Pancreas (tissue), 10 donors: Measurements from ENCODE around the gene ANKRD50. TPM values are rescaled to one million over a fixed set of nuclear protein-coding genes. Genes with fewer than 3 reads are reported as not detected.

Experiments
- ATAC-seq, 4 donors: fragments of 200-7000 bp; cut with Tn5 transposase; one replicate each; pipeline versions ENCODE4 v1.8.0 to v1.9.1; 2020; ENCODE audit warnings: mild to moderate bottlenecking in 4 of 4, moderate library complexity in 4 of 4
- DNase-seq, 6 donors: peaks; one replicate each; pipeline ENCODE4 v3.0.0-alpha.2; 2020
- FAIRE-seq: peaks from 2 replicates; lab custom pipeline; 2012; peaks lifted over from hg19 to GRCh38; lab: Jason Lieb, UNC
- H3K27ac ChIP-seq, 4 donors: fragments of 200-600 bp; sonication (generic); 1 replicate in 3 of 4; 2 replicates in 1 of 4; pipeline versions ENCODE4 v1.5.0 to v1.8.0; 2020
- H3K27me3 ChIP-seq, 4 donors: fragments of 200-600 bp; one replicate each; pipeline ENCODE4 v1.8.0; 2021
- H3K36me3 ChIP-seq, 3 donors: fragments of 200-600 bp; sonication (generic) in 1 of 3; one replicate each; pipeline versions ENCODE4 v1.5.0 to v1.8.0; 2020 to 2021
- H3K4me1 ChIP-seq, 3 donors: fragments of 200-600 bp; one replicate each; pipeline ENCODE4 v1.8.0; 2021
- H3K4me3 ChIP-seq, 4 donors: fragments of 200-600 bp; sonication (generic) in 2 of 4; one replicate each; pipeline versions ENCODE4 v1.5.0 to v1.8.0; 2020 to 2021
- H3K9me3 ChIP-seq, 4 donors: fragments of 200-600 bp; one replicate each; pipeline ENCODE4 v1.8.0; 2021
- CTCF ChIP-seq, 4 donors: fragments of 200-600 bp; sonication (generic) in 3 of 4; IDR thresholded peaks; one replicate each; pipeline versions ENCODE4 v1.5.0 to v1.8.0; 2021; ENCODE audit warnings: antibody characterized with exemption in 4 of 4
- WGBS, 2 donors: extraction: QIAGEN DNeasy Blood & Tissue Kit; methylation state at CpG; one replicate each; pipeline ENCODE4 v1.1.7; 2013; 5-methylcytosine and 5-hydroxymethylcytosine counted together
- intact Hi-C, 3 donors: fragments of 100-400 bp; cut with DNase I; formaldehyde crosslinking; loops; one replicate each; pipeline versions ENCODE4 v1.11.1 to v1.14.2; 2022
- polyA plus RNA-seq, 2 donors: library from polyadenylated mRNA; stranded (reverse); fragments of 200-250 nt; gene quantifications; one replicate each; pipeline ENCODE4 v1.2.3, GENCODE V29; 2013
- total RNA-seq, 6 donors: library from RNA; stranded (reverse); fragmentation: NEBNext Ultra II Directional in 4 of 6; extraction: Animal tissue kit (Norgen Biotek cat#: 25700) in 4 of 6; gene quantifications; one replicate each; pipeline versions ENCODE4 v1.2.1 to v1.2.4, GENCODE V29; 2021 to 2023
- donor health status: healthy with polysubstance abuse.
- donor health status: DM: no; HTN: no; CAD: no; lungs with moderate emphysema.
- donor health status: DM: no; HTN: no; CAD: no.
- donor health status: control.
- donor health status: control.
- donor health status: Bipolar disorder and iron deficiency.
- donor health status: DM: yes; HTN: yes; CAD: no.
- donor health status: DM: no; HTN: no; CAD: no.
- donor health status: DM: no; HTN: no; CAD: no.
- donor health status: DM: yes; HTN: yes; CAD: no.

ANKRD50 gene
- total and polyA plus RNA-seq, 8 donors, result 1.2 to 12.5 (median 2.9) TPM

- DNase-seq, result no peak
- no peaks in the 10 kb centered on the region for H3K9me3 ChIP-seq
- peaks cover 0 to 11% (median 5%) of the 10 kb centered on the region in 3 donors for H3K4me1 ChIP-seq
- FAIRE-seq, result no peak
- peak in 1 of 4 donors; percentile 58 for ATAC-seq
- H3K4me3 ChIP-seq, result no peak overlapping the region
- H3K36me3 ChIP-seq, result no peaks in the 10 kb centered on the region
- WGBS, 2 donors, result 69 to 73% methylated on average over 4 of the region's 4 CpGs
- H3K27me3 ChIP-seq, result no peaks in the 10 kb centered on the region
- no peak for TF ChIP-seq CTCF (IDR thresholded peaks at IDR 0.05)
- intact Hi-C loops, result no loop called here
- no peak overlapping the region for H3K27ac ChIP-seq
Measured at GRCh38 chr4:124641715-124642381, 70.7 kb downstream of the ANKRD50 start.

DNA sequence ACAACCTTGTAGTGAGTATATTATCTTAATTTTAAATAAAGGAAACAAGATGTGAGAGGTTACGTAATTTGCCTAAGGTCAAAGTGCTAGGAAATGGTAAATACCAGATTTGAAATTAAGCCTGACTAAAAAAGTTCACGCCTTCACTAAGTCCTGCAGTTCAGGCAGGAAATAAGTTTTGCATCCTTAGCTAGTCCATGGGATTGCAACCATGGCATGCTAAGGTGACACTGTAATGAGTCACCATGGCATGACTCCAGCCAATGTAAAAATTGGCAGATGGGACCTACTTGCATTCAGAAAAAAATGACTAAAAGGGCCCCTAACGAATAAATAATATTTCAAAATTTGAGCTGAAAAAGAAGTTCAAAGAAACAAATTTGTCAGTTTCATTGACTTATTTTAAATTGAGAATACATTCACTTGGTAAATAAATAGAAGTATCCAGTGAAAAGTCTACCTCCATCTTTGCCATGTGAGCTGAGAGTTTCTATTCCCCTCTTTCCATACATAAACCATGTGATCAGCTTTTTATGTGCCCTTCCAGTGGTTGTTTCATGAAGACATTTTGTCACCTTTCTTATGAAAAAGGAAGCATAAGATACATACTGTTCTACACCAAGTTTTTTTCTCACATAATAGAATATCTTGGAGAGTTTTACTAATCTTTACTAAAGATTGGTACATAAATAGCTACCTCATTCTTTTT, 72.4 kb downstream of the ANKRD50 start:
- ATAC-seq, result peak; percentile 86 to 95 (median 90)
- DNase-seq, result peak in 4 of 6 donors; percentile 30 to 82 (median 56)
- no peak for FAIRE-seq
- no peak for TF ChIP-seq CTCF (IDR thresholded peaks at IDR 0.05)
- H3K27ac ChIP-seq, result no peak overlapping the region
- H3K36me3 ChIP-seq, result no peaks in the 10 kb centered on the region
- intact Hi-C loops, result no loop called here
- no peaks in the 10 kb centered on the region for H3K27me3 ChIP-seq
- H3K4me1 ChIP-seq, result peaks cover 0 to 11% (median 5%) of the 10 kb centered on the region in 3 donors
- H3K4me3 ChIP-seq, result no peak overlapping the region
- WGBS, 2 donors, result 44 to 47% methylated on average over 3 of the region's 3 CpGs
- no peaks in the 10 kb centered on the region for H3K9me3 ChIP-seq

DNA sequence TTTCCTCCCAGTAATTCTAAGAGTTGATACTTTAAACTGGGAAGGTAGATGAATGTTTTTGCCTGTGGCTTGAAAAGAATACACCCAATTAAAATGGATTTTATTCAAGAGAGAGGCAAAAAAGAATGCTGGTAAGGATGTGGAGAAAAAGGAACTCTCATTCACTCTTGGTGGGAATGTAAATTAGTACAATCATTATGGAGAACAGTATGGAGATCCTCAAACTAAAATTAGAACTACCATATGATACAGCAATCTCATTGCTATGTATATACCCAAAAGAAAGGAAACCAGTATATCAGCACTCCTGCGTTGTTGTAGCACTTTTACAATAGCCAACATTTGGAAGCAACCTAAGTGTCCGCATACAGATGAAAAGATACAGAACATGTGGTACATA, 75.2 kb downstream of the ANKRD50 start:
- intact Hi-C loops, result no loop called here
- Histone ChIP-seq H3K27me3 (no peaks in the 10 kb centered on the region), H3K9me3 (no peaks in the 10 kb centered on the region), H3K4me1 (peaks cover 0 to 18% (median 12%) of the 10 kb centered on the region in 3 donors), H3K36me3 (no peaks in the 10 kb centered on the region), H3K27ac (no peak overlapping the region), H3K4me3 (no peak overlapping the region)
- no peak for ATAC-seq
- WGBS, 2 donors, result 96 to 98% methylated on average over 2 of the region's 2 CpGs
- DNase-seq, result no peak
- FAIRE-seq, result no peak
- no peak for TF ChIP-seq CTCF (IDR thresholded peaks at IDR 0.05)

DNA sequence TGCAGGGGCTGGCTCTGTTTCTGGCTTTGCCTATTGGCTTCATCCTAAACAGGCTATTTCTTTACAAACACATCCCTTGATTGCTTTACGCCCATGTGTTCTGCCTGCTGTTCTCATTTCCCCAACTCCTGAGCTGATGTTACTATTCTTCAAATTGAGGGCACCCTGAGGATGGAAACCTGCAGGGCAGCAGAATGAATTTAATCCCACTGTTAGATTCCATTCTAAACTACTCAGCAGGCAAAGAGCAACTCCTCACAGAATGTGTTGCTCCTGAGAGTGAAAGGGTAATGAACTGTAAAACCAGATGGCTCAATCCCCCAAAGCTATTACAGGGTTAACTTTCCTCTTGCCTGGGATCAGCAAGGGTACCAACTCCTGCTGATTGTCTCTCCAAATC, 75.7 kb downstream of the ANKRD50 start:
- Histone ChIP-seq H3K27me3 (no peaks in the 10 kb centered on the region), H3K36me3 (no peaks in the 10 kb centered on the region), H3K27ac (no peak overlapping the region), H3K4me3 (no peak overlapping the region), H3K4me1 (peaks cover 0 to 18% (median 17%) of the 10 kb centered on the region in 3 donors), H3K9me3 (no peaks in the 10 kb centered on the region)
- no peak for FAIRE-seq
- ATAC-seq, result no peak
- TF ChIP-seq CTCF (IDR thresholded peaks at IDR 0.05), result no peak
- DNase-seq, result no peak
- intact Hi-C loops, result no loop called here
- 86 to 97% methylated on average over 1 of the region's 1 CpG for WGBS, 2 donors

- Histone ChIP-seq H3K27me3 (no peaks in the 10 kb centered on the region), H3K4me1 (peaks cover 0 to 24% (median 17%) of the 10 kb centered on the region in 3 donors), H3K9me3 (no peaks in the 10 kb centered on the region), H3K27ac (no peak overlapping the region), H3K36me3 (no peaks in the 10 kb centered on the region), H3K4me3 (no peak overlapping the region)
- whole genome bisulfite sequencing, 2 donors, result 86 to 95% methylated on average over 4 of the region's 4 CpGs
- TF ChIP-seq CTCF (IDR thresholded peaks at IDR 0.05), result no peak
- no peak for DNase-seq
- no peak for ATAC-seq
- no peak for FAIRE-seq
- intact Hi-C loops, result no loop called here
Measured at GRCh38 chr4:124635331-124635730, 77.2 kb downstream of the ANKRD50 start.
